GM18517 (cell line): ENCODE results near the gene TXNIP.

Experiments used
- ATAC-seq: cut with Tn5 transposase; IDR thresholded peaks from one replicate; pipeline ENCODE4 v1.9.1; 2021; ENCODE audit warnings: mild to moderate bottlenecking, moderate library complexity; ENCODE audit not compliant: unreplicated experiment

Gene TXNIP

DNA sequence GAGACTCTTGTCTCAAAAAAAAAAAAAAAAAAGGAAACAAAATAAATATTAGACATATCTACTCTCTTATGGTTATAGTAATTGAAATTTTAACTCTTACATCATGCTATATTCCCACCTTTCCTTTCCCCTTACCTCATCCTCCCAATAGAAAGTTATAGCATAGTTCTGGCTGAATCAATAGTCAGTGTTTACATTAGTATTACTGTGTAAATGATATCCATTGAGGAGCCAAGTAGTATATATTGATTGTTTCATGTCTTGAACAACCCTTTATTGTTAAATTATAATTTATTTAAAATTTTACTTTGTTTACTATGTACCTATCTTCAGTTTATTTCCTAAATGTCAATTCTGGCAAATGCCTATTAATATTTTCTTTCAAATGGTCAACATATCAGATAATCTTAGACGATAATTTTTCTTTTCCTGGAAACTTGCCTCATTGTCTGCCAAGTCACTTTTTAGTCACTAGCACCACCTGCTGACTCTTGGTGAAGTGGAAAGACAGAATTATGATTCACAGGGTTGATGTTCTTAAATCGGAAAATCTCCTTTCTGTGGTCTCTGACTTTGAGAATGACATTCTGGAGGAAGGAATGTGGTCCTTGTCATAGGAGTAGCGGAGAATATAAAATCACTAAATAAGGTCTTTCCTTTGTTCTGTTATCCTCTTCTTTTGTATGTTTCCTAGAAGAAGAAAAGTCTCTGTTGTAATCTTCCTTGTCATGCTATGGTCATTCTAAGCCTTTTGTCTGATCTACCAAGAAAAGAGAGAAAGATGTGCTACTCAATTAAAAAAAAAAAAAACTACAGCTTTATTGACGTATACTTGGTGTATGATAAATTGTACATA lies 16.6 kb upstream of the TXNIP start:
- no peak for ATAC-seq

DNA sequence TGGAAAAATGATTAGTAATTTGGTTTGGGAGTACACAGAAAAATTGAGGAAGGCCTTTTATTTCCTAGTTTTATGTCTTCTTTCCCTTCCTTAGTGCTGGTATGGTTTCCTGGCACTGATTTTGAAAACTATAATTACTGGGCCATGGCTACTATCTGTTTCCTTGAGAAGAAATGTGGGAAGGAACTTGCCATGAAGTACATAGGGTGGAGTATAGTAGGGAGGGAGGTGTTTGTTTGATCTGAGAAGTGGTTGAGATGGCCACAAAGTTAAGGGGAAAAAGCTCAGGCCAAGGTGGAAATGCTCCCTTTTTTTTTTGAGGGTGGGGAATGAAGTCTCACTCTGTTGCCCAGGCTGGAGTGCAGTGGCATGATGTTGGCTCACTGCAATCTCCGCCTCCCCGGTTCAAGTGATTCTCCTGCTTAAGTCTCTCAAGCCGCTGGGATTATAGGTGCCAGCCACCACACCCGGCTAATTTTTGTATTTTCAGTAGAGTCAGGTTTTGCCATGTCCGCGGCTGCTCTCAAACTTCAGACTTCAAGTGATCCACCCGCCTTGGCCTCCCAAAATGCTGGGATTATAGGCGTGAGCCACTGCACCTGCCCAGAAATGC lies 13.9 kb upstream of the TXNIP start:
- ATAC-seq = no peak

DNA sequence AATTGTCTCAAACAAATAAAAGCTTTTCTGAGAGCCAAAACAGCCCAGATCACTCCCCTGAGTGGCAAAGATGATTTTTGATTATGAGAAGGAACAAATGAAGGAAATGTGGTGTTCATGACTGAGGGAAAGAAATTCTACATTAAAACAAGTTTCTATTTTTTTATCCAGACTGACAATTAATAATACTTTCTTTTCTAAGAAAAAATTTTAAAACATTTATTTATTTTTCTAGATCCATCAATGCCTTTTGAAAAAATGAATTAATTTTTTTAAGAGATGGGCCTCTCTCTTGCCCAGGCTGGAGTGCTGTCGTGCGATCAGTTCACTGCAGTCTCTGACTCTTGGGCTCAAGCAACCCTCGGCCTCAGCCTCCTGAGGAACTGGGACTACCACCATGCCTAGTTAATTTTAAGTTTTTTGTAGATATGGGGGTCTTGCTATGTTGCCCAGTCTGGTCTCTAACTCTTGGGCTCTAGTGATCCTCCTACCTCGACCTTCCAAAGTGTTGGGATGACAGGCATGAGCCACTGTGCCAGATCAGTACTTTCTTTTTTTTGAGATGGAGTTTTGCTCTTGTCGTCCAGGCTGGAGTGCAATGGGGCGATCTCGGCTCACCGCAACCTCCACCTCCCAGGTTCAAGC lies 11.2 kb upstream of the TXNIP start:
- ATAC-seq = no peak

DNA sequence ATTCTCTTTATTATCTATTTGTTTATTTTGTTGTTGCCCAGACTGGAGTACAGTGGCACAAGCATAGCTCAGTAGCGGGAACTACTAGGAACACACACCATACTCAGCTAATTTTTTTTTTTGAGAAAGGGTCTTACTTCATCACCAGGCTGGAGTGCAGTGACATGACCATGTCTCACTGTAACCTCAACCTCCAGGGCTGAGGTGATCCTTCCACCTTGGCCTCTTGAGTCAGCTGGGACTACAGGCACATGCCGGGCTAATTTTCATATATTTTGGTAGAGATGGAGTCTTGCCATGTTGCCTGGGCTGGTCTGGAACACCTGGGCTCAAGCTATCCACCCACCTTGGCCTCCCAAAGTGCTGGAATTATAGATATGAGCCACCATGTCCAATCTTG lies 5.3 kb upstream of the TXNIP start:
- ATAC-seq = no peak

DNA sequence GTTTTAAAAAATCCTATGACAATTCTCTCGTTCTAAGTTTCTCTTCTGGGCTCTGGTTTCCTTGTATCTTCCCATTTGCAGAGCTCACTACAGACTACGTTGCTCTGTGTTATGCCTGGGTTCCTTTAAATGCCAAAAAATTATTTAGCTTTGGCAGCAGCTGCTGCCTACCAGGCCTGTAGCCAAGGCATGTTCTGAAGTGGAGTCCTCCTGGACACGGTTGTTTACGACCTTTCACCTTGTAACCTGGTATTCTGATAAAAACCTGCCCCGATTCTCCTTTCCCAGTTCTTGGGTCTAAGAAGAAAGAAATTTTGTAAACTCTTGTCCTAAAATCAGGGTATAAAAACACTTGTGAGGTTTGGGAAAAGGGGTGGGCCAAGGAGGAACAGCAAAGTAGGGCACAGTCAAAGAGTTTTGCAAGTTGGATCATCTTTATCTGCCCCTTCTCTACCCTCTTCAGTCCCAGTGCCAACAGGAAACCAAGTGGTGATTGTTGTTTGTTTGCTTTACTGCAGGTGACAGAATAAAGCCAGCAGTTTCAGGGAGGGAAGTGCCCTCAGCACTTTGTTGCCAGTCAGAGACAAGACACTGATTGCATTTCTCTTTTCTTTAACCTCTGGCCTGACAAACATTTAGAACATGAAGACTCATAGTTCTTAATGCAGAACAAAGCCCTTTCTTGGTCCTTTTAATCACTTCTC lies 3.1 kb upstream of the TXNIP start:
- no peak for ATAC-seq

DNA sequence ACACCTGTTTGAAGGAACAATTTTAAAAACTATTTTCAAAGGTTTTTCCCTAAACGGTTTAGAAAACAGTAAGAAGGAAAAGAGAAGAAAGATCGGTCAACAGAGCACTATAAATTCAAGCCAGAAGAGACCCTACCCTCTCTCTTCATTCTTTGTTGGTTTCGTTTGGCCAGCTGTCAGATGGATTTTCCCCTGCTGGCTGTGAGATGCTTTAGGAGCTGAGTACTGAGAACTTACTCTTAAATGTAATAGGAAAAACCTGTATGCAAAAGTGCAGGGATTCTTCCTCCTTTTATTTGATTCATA lies 1.3 kb upstream of the TXNIP start:
- ATAC-seq = no peak

DNA sequence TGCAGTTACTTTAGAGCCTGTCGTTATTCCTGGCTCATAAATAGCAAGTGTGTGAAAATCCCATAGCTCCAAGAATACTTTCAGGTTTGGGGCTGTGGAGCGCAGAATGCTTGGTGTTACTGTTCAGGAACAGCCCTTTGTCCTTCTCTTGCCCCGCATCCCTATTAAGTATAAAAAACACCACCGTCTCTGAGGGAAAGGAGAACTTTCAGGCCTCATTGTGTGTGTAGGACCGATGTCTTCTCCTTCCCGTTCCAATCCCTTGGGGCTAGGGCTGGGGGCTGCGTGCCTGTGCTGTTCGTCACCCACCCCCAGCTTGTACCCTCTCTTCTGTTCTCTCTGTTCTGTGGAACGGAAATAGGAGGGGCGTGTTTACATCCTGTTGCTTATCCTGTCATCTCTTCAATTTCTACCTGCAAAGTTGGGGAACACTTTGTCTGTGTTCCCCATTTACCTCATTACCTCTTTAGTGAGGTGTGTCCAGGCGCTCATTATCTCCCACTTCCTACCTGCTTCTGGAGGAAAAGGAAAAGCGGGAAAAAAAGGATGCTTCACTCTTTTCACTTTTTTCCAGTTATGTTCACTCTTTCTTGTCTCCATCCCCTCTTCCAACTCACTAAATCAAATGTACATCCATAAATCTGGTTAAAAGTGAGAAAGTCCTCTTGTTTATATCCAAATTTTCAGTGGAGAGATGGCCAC lies 788 bp upstream of the TXNIP start:
- peak; percentile 12 for ATAC-seq

DNA sequence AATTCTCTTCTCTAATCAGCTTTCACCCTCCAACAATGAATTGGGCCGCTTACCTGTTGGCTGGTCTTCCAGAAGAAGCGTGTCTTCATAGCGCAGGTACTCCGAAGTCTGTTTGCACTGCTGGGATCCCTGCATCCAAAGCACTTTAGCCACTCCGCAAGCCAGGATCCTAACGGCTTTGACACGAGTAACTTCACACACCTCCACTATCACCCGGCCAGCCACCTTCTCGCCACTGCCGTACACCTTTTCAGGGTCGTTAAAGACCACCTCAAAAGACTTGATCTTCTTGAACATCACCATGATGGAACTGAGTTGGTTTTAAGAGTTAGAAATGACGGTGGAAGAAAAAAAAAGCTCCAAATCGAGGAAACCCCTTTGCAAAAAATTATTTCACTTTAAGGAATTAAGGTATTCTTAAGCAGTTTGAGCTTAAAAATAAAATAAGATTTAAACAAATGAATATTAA lies 381 bp downstream of the TXNIP start:
- no peak for ATAC-seq

DNA sequence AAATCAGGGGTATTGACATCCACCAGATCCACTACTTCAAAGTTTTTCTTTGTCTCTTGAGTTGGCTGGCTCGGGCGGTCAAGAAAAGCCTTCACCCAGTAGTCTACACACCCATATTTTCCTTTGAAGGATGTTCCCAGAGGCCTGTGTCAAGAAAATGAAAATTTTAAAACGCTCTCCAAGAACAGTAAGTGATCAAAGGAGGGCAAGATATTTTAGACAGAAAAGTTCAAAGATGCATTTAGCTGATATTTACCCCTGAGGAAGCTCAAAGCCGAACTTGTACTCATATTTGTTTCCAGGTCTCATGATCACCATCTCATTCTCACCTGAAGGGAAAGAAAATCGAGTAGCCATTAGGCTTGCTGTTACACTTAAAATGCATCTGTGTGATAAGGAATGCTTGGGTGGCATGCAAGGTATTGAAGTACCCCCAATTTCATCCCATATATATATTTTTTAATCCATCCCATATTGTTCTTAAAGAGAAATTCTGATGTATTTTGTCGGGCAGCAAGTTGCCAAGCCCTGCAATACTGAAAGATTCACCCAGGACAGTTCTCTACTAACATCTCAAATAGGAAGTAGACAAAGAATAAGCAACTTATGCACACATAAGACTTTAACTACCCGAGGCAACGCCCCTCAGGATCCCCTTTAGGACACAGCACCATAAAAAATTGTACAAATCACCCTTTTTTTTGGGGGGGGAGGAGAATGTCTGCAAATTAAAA lies 1.1 kb downstream of the TXNIP start:
- no peak for ATAC-seq

DNA sequence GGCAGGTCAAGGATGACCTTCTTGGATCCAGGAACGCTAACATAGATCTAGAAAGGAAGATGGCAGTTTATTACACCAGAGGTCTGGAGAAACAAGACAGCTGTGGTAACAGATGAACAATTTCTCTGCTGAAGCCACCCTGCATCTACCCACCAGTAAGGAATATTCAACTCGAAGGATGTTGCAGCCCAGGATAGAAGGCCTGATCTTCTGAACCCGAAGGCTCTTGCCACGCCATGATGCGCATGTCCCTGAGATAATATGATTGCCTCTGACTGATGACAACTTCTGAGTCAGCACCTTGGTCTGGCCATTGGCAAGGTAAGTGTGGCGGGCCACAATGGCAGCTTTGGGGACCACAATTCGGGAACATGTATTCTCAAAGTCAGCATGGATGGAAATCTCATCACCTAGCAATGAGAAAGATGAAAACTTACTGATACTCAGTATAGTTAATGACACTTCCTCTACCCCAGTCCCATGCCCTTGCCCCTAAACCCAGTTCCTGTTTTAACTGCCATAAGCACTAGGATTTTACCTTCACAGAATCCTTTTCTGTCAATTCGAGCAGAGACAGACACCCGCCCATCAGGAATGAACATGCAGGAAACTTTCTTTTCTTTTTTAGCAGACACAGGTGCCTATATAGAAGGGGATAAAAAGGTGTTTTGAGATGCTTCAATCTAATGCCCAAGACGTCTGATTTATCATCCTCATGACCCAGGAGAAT lies 1.8 kb downstream of the TXNIP start:
- no peak for ATAC-seq

DNA sequence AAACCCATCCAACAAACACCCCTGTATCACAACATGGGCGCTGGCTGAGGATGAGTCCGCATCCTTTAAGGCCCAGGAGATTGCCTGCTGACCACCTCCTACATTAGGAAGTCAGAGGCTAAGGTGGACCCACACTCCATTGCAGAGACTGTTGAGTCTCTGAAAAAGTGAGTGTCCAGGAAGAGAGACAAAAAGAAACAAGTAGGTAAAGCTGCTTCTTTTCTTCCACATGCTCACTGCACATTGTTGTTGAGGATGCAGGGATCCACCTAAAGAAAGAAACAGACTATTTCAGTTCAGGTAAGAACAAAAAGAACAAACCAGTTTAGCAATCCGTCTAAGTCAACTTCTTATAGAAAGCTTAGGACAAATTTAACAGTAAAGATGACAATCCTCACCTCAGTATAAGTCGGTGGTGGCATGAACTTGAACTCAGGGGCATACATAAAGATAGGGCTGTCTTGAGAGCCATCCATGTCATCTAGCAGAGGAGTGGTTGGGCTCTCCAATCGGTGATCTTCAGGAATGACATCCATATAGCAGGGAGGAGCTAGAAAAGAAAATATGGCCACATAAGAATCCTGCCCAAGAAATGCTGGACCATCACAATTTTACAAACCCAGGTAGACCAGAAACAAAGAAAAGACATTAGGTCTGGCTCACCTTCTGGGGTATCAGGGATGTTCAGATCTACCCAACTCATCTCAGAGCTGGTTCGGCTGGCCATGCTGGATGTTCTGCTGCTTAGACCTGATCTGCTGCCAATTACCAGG lies 2.6 kb downstream of the TXNIP start:
- ATAC-seq = no peak

DNA sequence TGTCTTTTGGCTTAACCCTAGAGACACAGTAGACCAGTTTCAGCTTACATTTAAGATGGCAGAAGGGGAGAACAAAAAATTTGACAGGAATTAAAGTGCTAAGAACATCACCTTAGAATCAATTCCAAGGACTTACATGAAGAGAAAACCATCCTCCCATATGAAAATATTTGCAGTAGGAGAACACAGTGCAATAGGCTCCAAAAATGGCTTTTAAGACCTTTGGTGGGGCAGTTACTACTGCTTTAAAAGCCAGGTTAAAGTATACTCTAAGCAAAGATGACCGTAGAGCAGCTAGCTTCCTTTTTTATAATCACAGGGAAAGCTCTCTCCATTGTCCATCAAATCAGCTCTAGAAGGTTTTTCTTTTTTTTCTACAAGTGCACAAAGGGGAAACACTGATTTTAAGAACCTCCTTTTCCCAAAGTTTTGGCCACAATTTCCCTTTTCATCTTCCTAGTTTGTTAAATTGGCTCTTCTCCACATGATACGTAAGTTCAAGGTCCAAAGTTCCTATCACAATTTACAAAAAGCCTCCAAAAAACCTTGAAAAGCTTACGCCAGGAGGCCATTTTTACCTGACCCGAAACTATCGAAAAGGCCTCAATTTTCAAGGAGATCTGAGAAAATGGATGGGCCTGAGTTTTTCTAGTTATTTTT lies 3.3 kb downstream of the TXNIP start:
- no peak for ATAC-seq

DNA sequence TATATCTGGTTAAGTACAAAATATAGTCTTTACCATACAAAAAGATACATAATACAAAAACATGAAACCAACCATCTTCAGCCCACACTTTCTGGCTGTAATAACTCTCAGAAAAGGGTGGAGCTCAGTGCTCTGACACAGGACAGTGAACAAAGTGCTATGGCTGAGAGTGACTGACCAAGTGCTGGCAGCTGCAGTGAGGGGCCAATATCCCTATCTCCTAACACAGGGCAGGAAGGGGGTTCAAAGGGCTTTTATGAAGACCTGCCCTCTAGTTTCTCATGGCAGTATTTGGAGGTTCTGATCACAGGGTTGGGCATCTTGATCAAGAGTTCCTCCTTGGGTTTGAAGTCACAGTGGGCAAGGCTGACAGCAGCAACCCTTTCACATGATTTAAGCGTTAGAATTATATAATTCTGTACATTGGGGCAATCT lies 3.9 kb downstream of the TXNIP start:
- no peak for ATAC-seq

DNA sequence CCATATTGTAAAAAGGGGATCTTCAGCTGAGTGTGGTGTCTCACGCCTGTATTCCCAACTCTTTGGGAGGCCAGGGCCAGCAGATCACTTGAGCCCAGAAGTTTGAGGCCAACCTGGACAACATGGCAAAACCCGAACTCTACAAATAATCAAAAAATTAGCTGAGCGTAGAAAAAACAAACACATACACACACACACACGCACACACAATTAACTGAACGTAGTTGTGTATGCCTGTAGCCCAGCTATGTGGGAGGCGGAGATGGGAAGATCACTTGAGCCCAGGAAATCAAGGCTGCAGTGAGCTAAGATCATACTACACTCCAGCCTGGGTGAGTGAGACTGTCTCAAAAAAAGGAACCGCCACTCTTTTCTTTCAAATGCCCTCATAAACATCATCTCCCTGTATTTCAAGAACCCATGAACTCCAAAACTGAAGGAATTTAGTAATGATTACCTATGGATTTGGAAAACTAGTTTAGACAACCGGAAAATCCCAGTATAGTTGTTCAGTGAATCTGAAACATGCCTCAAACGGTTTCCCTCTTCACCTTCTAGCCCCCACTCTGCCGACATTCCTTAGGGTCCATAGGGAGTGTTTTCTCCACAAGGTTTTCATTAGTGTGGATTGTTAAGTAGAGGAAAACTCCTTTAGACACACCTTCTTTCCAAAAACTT lies 4.5 kb downstream of the TXNIP start:
- ATAC-seq = no peak

DNA sequence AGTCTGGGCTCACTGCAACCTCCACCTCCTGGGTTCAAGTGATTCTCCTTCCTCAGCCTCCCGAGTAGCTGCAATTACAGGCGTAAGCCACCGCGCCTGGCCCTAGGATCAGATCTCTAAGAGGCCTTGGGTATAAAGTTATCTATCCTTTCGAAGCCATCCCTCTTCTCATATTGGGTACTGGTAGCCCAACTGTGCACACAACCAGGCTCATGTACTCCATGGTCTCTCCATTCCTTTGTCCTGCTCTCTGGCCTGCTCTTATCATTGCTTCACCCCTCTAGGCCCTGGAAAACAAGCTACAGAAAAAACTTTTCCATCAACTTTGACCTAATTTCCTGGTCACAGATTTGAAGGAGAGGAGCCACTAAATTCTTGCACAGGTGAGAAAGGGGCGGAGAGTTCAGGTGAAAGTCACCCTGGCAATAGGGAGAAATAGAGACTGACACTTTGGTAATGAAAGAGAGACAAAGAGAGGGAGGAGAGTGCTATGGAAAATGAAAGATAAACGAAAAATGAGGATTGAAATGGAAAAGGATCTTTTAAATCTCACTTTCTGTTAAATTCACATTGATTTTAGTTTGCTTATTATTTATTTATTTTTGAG lies 6.0 kb downstream of the TXNIP start:
- no peak for ATAC-seq

DNA sequence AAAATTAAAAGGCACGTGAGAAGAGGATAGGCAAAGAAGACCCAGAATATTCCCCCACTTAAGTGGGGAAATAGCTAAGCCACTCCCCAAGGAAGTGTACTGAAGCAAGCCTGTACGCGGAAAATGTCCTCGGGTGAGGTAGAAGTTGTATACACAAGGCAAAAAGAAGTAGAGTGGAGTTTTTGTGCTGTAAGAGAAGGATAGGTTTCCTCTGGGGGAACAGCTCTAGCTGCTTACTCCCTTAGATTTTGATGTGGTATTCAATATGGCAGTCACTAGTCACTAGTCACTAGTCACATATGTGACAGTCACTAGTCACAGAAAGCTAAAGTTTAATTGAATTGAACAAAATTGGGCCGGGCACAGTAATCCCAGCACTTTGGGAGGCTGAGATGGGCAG lies 7.6 kb downstream of the TXNIP start:
- ATAC-seq = no peak

DNA sequence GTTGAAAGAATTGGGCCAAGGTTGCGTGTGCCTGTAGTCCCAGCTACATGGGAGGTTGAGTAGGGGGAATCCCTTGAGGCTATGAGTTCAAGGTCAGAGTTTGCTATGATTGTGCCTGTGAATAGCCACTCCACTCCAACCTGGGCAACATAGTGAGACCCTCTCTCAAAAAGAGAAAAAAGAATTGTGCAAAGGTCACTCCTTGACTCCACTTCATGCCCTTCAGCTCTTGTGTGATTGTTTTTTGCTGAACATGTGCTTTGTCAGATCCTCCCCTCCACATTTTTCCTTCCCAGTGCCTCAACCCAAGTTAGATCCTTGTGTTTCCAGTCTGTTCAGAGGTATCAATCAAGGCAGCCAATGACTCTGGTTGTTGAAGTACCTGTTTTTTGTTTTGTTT lies 8.5 kb downstream of the TXNIP start:
- ATAC-seq = no peak
